ENCODE results near the gene DNAAF1.
A peak's percentile ranks its signal among the peaks of the same experiment; 100 is the strongest.

Gene DNAAF1

GRCh38 chr16:84137287-84137686 lies 7.8 kb upstream of the DNAAF1 start:
- no peak overlapping the region for H2AFZ ChIP-seq (ENCODE audit: low read depth, low read length)
- no peak overlapping the region for H3K4ac ChIP-seq (ENCODE audit: low read depth in 1 of 2, low read length in 2 of 2)
- no peak overlapping the region for H2AK5ac ChIP-seq (ENCODE audit: low read length, severe bottlenecking)
- peak overlapping the region; percentile 28 for H4K91ac ChIP-seq (ENCODE audit: low read length)
- peak overlapping the region; percentile 31 for H4K8ac ChIP-seq (ENCODE audit: low read length)
- no peak overlapping the region for H3K23ac ChIP-seq (ENCODE audit: low read length in 2 of 2)
- no peak overlapping the region for H2BK120ac ChIP-seq (ENCODE audit: low read depth, low read length)
- H3K14ac ChIP-seq (ENCODE audit: low read length in 2 of 2) = no peak overlapping the region
- no peak overlapping the region for H3K27ac ChIP-seq (ENCODE audit: low read length, poor library complexity, severe bottlenecking)
- no peaks in the 10 kb centered on the region for H3K27me3 ChIP-seq (ENCODE audit: control insufficient read depth in 1 of 2, insufficient read depth in 1 of 2, low read length in 2 of 2)
- H3K79me1 ChIP-seq (replicated peaks; ENCODE audit: low read length, poor library complexity, severe bottlenecking) = peaks cover 48% of the 10 kb centered on the region
- H3K4me1 ChIP-seq (ENCODE audit: control insufficient read depth, insufficient read depth, low read depth, low read length) = peaks cover 19% of the 10 kb centered on the region
- no peak overlapping the region for H2BK5ac ChIP-seq (ENCODE audit: low read depth, low read length, poor library complexity, severe bottlenecking)
- peak overlapping the region; percentile 3 for H2BK15ac ChIP-seq (ENCODE audit: low read depth, poor library complexity, severe bottlenecking)
- 88% methylated on average over 7 of the region's 8 CpGs for WGBS
- H3K9me3 ChIP-seq (ENCODE audit: control insufficient read depth, low read length) = no peaks in the 10 kb centered on the region
- no peaks in the 10 kb centered on the region for H3K36me3 ChIP-seq (ENCODE audit: control insufficient read depth in 1 of 2, insufficient read depth in 2 of 2, low read depth in 1 of 2, low read length in 2 of 2)
- H3K4me3 ChIP-seq (ENCODE audit: insufficient read depth in 1 of 2, low read depth in 1 of 2, low read length in 2 of 2) = peak overlapping the region in 1 of 2 experiments; percentile 33
- no peak for DNase-seq
- H3K9ac ChIP-seq (ENCODE audit: low read length) = no peak overlapping the region
- H2BK12ac ChIP-seq (ENCODE audit: low read length in 2 of 2) = no peak overlapping the region
- no peak overlapping the region for H3K18ac ChIP-seq (ENCODE audit: low read depth in 1 of 2, low read length in 2 of 2)
- no peak overlapping the region for H3K4me2 ChIP-seq (ENCODE audit: low read length, poor library complexity, severe bottlenecking)

GRCh38 chr16:84137769-84138357 lies 7.2 kb upstream of the DNAAF1 start:
- H3K27me3 ChIP-seq (ENCODE audit: control insufficient read depth in 1 of 2, insufficient read depth in 1 of 2, low read length in 2 of 2) = no peaks in the 10 kb centered on the region
- H3K4me3 ChIP-seq (ENCODE audit: insufficient read depth in 1 of 2, low read depth in 1 of 2, low read length in 2 of 2) = no peak overlapping the region
- H3K18ac ChIP-seq (ENCODE audit: low read depth in 1 of 2, low read length in 2 of 2) = no peak overlapping the region
- no peaks in the 10 kb centered on the region for H3K36me3 ChIP-seq (ENCODE audit: control insufficient read depth in 1 of 2, insufficient read depth in 2 of 2, low read depth in 1 of 2, low read length in 2 of 2)
- H3K4ac ChIP-seq (ENCODE audit: low read depth in 1 of 2, low read length in 2 of 2) = no peak overlapping the region
- no peak overlapping the region for H2AK5ac ChIP-seq (ENCODE audit: low read length, severe bottlenecking)
- H3K23ac ChIP-seq (ENCODE audit: low read length in 2 of 2) = no peak overlapping the region
- no peak overlapping the region for H4K8ac ChIP-seq (ENCODE audit: low read length)
- H3K9ac ChIP-seq (ENCODE audit: low read length) = no peak overlapping the region
- H3K9me3 ChIP-seq (ENCODE audit: control insufficient read depth, low read length) = no peaks in the 10 kb centered on the region
- no peak overlapping the region for H2BK15ac ChIP-seq (ENCODE audit: low read depth, poor library complexity, severe bottlenecking)
- H2AFZ ChIP-seq (ENCODE audit: low read depth, low read length) = no peak overlapping the region
- H3K4me2 ChIP-seq (ENCODE audit: low read length, poor library complexity, severe bottlenecking) = no peak overlapping the region
- H2BK120ac ChIP-seq (ENCODE audit: low read depth, low read length) = no peak overlapping the region
- H3K4me1 ChIP-seq (ENCODE audit: control insufficient read depth, insufficient read depth, low read depth, low read length) = peaks cover 19% of the 10 kb centered on the region
- no peak overlapping the region for H4K91ac ChIP-seq (ENCODE audit: low read length)
- no peak overlapping the region for H2BK5ac ChIP-seq (ENCODE audit: low read depth, low read length, poor library complexity, severe bottlenecking)
- no peak for DNase-seq
- no peak overlapping the region for H3K14ac ChIP-seq (ENCODE audit: low read length in 2 of 2)
- peaks cover 45% of the 10 kb centered on the region for H3K79me1 ChIP-seq (replicated peaks; ENCODE audit: low read length, poor library complexity, severe bottlenecking)
- WGBS = 93% methylated on average over 7 of the region's 7 CpGs
- H3K27ac ChIP-seq (ENCODE audit: low read length, poor library complexity, severe bottlenecking) = no peak overlapping the region
- H2BK12ac ChIP-seq (ENCODE audit: low read length in 2 of 2) = no peak overlapping the region

- Histone ChIP-seq H2BK5ac (ENCODE audit: low read depth, low read length, poor library complexity, severe bottlenecking) (no peak overlapping the region), H3K4ac (ENCODE audit: low read depth in 1 of 2, low read length in 2 of 2) (no peak overlapping the region), H3K9ac (ENCODE audit: low read length) (peak overlapping the region; percentile 35), H2BK120ac (ENCODE audit: low read depth, low read length) (no peak overlapping the region), H3K23ac (ENCODE audit: low read length in 2 of 2) (no peak overlapping the region), H3K4me3 (ENCODE audit: insufficient read depth in 1 of 2, low read depth in 1 of 2, low read length in 2 of 2) (no peak overlapping the region), H3K27me3 (ENCODE audit: control insufficient read depth in 1 of 2, insufficient read depth in 1 of 2, low read length in 2 of 2) (no peaks in the 10 kb centered on the region), H3K27ac (ENCODE audit: low read length, poor library complexity, severe bottlenecking) (no peak overlapping the region), H2AFZ (ENCODE audit: low read depth, low read length) (no peak overlapping the region), H3K79me1 (replicated peaks; ENCODE audit: low read length, poor library complexity, severe bottlenecking) (peaks cover 46% of the 10 kb centered on the region), H2BK12ac (ENCODE audit: low read length in 2 of 2) (no peak overlapping the region), H3K14ac (ENCODE audit: low read length in 2 of 2) (no peak overlapping the region), H3K18ac (ENCODE audit: low read depth in 1 of 2, low read length in 2 of 2) (no peak overlapping the region), H4K8ac (ENCODE audit: low read length) (no peak overlapping the region), H4K91ac (ENCODE audit: low read length) (no peak overlapping the region), H3K36me3 (ENCODE audit: control insufficient read depth in 1 of 2, insufficient read depth in 2 of 2, low read depth in 1 of 2, low read length in 2 of 2) (no peaks in the 10 kb centered on the region), H2AK5ac (ENCODE audit: low read length, severe bottlenecking) (no peak overlapping the region), H2BK15ac (ENCODE audit: low read depth, poor library complexity, severe bottlenecking) (no peak overlapping the region), H3K4me1 (ENCODE audit: control insufficient read depth, insufficient read depth, low read depth, low read length) (peaks cover 19% of the 10 kb centered on the region), H3K9me3 (ENCODE audit: control insufficient read depth, low read length) (no peaks in the 10 kb centered on the region), H3K4me2 (ENCODE audit: low read length, poor library complexity, severe bottlenecking) (no peak overlapping the region)
- 24% methylated on average over 1 of the region's 2 CpGs for WGBS
- no peak for DNase-seq
Observed at GRCh38 chr16:84138500-84138823, 6.6 kb upstream of the DNAAF1 start.

GRCh38 chr16:84138824-84139627 lies 6.1 kb upstream of the DNAAF1 start:
- H3K4me2 ChIP-seq (ENCODE audit: low read length, poor library complexity, severe bottlenecking) = no peak overlapping the region
- 68% methylated on average over 12 of the region's 14 CpGs for WGBS

More at GRCh38 chr16:84138824-84139627, 6.1 kb upstream of the DNAAF1 start:
- peak overlapping the region; percentile 21 for H4K8ac ChIP-seq (ENCODE audit: low read length)
- H3K27ac ChIP-seq (ENCODE audit: low read length, poor library complexity, severe bottlenecking) = no peak overlapping the region
- no peak overlapping the region for H2BK12ac ChIP-seq (ENCODE audit: low read length in 2 of 2)
- peaks cover 22% of the 10 kb centered on the region for H3K4me1 ChIP-seq (ENCODE audit: control insufficient read depth, insufficient read depth, low read depth, low read length)
- no peak overlapping the region for H3K4me3 ChIP-seq (ENCODE audit: insufficient read depth in 1 of 2, low read depth in 1 of 2, low read length in 2 of 2)
- H3K4ac ChIP-seq (ENCODE audit: low read depth in 1 of 2, low read length in 2 of 2) = peak overlapping the region in 1 of 2 experiments; percentile 44
- H3K9ac ChIP-seq (ENCODE audit: low read length) = peak overlapping the region; percentile 35
- H3K23ac ChIP-seq (ENCODE audit: low read length in 2 of 2) = no peak overlapping the region
- no peak overlapping the region for H4K91ac ChIP-seq (ENCODE audit: low read length)
- no peak overlapping the region for H2BK15ac ChIP-seq (ENCODE audit: low read depth, poor library complexity, severe bottlenecking)
- peak overlapping the region in 1 of 2 experiments; percentile 28 for H3K18ac ChIP-seq (ENCODE audit: low read depth in 1 of 2, low read length in 2 of 2)
- H3K9me3 ChIP-seq (ENCODE audit: control insufficient read depth, low read length) = no peaks in the 10 kb centered on the region
- no peak overlapping the region for H2AK5ac ChIP-seq (ENCODE audit: low read length, severe bottlenecking)
- H2BK120ac ChIP-seq (ENCODE audit: low read depth, low read length) = no peak overlapping the region
- H3K27me3 ChIP-seq (ENCODE audit: control insufficient read depth in 1 of 2, insufficient read depth in 1 of 2, low read length in 2 of 2) = no peaks in the 10 kb centered on the region
- no peak overlapping the region for H2BK5ac ChIP-seq (ENCODE audit: low read depth, low read length, poor library complexity, severe bottlenecking)
- H3K14ac ChIP-seq (ENCODE audit: low read length in 2 of 2) = no peak overlapping the region
- H2AFZ ChIP-seq (ENCODE audit: low read depth, low read length) = no peak overlapping the region
- H3K79me1 ChIP-seq (replicated peaks; ENCODE audit: low read length, poor library complexity, severe bottlenecking) = peaks cover 41% of the 10 kb centered on the region
- no peaks in the 10 kb centered on the region for H3K36me3 ChIP-seq (ENCODE audit: control insufficient read depth in 1 of 2, insufficient read depth in 2 of 2, low read depth in 1 of 2, low read length in 2 of 2)
- peak; percentile 66 for DNase-seq

All from mesenchymal stem cell (in vitro differentiated cells and primary cell).